HG03378 (cell line): ENCODE data around the gene PTGER1.

Experiments used
- ATAC-seq: cut with Tn5 transposase; IDR thresholded peaks from one replicate; pipeline ENCODE4 v1.9.1; 2021; ENCODE audit warnings: mild to moderate bottlenecking, moderate library complexity; ENCODE audit not compliant: unreplicated experiment

The PTGER1 gene

DNA sequence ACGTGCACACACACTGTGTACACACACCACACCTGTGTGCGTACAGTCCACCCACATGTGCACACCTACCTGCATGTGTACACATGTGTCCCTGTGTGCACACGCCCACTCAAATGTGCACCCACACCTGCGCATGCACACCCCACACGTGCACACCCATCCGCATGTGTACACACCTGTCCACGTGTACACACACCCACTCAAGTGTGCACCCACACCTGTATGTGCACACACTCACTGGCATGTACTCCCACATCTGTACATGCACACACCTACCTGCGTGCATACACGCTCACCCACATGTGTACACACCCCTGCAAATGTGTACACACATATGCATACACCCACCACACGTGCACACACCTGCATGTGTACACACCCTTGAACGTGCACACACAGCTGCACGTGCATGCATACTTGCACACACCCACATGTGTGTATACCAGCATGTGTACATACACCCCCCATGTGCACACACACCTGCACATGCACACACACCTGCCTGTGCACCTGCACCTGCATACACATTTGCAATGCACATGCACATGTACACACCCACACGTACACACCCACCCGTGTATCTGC lies 31.4 kb downstream of the PTGER1 start:
- ATAC-seq, result no peak

GRCh38 chr19:14442891-14443631 lies 32.1 kb downstream of the PTGER1 start:
- no peak for ATAC-seq

GRCh38 chr19:14441041-14441938 lies 33.9 kb downstream of the PTGER1 start:
- ATAC-seq, result no peak

DNA sequence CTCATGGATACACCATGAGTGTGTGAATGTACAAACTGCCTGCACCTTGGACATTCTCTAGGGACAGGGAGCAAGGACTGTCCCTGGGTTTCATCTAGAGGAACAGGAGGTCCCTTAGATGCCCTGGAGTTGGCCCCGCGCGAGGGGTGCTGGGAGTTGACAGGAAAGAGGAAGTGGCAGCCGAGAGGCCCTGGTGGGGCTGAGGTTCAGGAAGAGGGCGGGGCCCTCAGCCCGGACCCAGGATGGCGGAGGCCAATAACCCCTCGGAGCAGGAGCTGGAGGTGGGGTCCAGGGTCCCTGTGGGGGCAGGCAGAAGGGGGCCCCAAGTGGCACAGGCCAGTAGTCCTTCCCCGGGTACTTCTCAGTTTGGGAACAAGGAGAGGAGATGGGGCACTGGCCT lies 35.1 kb downstream of the PTGER1 start:
- peak; percentile 69 for ATAC-seq

GRCh38 chr19:14439014-14439413 lies 36.1 kb downstream of the PTGER1 start:
- no peak for ATAC-seq

- ATAC-seq, result no peak
Observed at GRCh38 chr19:14437578-14438140, 37.5 kb downstream of the PTGER1 start.

- no peak for ATAC-seq
Observed at GRCh38 chr19:14435320-14436050, 39.7 kb downstream of the PTGER1 start.

- no peak for ATAC-seq
Observed at GRCh38 chr19:14434543-14435319, 40.4 kb downstream of the PTGER1 start.

GRCh38 chr19:14433554-14434501 lies 41.3 kb downstream of the PTGER1 start:
- ATAC-seq, result no peak

DNA sequence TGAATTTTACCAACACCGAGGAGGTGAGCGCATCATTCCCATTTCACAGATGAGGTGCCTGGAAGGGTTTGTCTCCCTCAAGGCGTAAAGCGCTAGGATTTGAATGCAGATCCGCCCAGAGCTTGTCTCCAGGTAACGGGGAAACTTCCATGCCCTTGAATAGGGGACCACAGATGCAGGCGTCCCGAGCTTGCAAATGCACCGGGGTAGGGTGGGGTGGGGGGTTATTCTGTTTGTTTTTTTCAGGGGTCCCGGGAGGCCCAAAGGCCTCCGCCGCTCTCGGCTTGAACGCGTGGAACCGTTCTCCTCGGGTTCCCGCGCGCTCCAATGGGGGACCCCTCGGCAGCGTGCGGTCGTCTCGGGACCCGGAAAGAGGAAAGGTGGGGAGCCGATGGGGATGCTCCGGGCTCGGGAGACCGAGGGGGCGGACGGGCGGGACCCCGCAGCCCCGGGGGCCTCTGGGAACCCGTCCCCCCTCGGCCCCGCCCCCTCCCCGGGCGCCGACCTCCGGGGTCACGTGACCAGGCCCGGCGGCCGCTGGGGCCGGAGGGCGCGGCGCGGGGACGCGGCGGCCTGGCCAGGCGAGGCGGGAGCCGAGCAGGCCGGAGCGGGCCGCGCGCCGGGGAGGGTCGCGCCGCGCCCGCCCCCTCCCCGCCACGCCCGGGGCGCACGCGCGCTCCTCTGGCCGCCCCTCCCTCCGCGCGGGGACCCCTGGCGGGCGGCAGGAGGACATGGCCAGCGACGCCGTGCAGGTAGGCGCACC lies 42.2 kb downstream of the PTGER1 start, which contains the start of gene PKN1:
Gene PKN1 (plus strand): TSS at position 516 of the 763 bp plus-strand sequence. CDS start 216 bp downstream, at position 732.
- ATAC-seq, result no peak

DNA sequence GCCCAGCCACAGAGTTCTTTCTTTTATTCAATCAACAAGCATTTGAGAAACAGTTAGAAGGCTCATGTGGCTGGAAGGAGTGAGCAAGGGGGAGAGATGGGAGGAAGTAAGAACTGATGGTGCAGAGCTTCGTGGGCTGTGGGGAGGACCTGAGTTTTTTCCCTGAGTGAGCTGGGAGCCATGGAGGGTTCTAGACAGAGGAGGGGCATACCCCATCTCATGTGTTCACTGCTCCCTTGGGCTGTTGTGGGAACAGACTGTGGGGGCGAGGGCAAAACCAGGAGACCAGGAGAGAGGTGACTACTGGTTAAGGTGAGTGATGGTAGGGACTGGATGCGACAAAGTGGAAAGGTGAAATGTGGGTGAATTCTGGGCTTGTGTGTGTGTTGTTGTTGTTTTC lies 44.4 kb downstream of the PTGER1 start:
- no peak for ATAC-seq

- ATAC-seq, result no peak
Observed at GRCh38 chr19:14428882-14429416, 46.2 kb downstream of the PTGER1 start.

DNA sequence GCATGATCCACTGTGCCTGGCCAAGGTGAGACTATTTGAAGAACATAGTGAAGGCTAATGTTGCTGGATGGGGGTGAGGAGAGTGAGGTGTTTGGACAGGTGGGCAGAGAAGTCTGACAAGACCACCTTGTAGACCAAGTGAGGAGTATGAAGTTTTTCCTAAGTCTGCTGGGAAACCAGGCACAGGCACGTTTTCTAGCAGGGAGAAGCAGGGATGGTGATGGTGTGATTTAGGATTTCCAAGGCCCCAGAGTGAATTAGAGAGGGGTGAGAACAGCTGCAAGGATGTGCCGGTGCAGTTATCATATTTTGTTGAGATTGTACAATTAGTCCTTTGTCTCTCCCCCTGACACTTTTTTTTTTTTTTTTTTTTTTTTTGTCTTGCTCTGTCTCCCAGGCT lies 47.7 kb downstream of the PTGER1 start:
- ATAC-seq, result no peak

DNA sequence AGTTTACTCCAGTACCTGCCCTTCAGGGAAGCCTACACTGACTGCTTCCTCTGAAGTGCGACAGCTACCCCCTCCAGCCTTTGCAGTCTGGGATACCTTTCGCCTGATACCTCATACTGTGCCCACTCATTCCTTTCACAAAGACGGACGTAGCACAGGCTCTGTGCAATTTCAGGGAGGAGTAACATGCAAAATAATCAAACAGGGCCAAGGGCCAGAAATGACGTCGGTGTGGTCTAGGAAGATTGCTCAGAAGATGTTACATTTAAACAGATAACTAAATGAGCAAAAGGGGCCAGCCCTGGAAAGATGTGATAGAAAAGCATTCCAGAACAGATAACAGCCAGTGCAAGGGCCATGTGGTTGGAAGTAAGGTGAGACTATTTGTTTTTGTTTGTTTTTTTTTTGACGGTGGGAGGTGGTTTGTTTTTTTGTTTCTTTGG lies 49.4 kb downstream of the PTGER1 start:
- no peak for ATAC-seq
